ENCODE measurements around the gene VPS37C. TPM values are rescaled to one million over a fixed set of nuclear protein-coding genes. Genes with fewer than 3 reads are reported as not detected.

The VPS37C gene
- total RNA-seq, 1 donor from 2014 or later, result 11.6 TPM

DNA sequence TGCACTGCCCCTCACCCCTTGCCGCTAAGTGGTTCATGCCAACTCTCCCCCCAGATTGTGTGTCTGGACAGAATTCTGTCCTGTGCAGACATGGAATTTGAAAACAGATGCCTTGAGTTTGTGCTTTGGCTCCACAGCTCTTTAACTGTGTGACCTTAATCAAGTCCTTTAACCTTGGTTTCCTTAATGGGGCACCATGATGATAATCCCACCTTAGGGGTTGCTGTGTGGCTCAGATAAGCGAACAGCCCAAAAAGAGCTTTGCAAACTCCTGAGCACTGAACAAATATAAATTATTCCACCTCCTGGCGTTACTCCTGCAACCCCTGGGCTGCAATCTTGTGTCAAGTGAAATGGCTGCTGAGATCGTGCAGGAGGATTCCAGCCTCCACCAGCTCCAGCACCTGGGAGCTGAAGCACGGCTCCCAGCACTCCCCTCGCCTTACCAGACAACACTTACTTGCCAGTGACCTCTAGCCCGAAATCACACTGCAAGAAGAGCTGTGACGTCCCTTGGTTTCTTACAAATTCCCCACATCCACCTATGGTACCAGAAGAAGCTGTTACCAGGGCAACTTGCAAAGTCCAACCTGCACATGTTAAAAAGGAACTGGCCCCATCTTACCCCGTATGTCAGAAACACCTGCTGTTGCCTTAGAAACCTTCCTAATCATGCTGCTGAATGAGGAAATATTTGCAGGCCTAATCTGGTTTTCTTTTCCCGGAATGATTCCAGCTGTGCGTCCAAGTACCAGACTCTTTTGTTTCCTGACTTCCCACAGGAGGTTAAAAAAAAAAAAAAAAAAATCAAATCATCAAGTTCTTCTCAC is 13.2 kb downstream of the VPS37C start:
- H3K4me1 Mint-ChIP-seq (ENCODE audit: low read depth), result no peaks in the 10 kb centered on the region
- H3K9me3 Mint-ChIP-seq, result no peaks in the 10 kb centered on the region
- H3K27me3 Mint-ChIP-seq (ENCODE audit: insufficient read depth), result no peaks in the 10 kb centered on the region
- H3K36me3 Mint-ChIP-seq (ENCODE audit: low read depth), result no peaks in the 10 kb centered on the region
- no peak overlapping the region for H3K27ac Mint-ChIP-seq
- H3K4me3 Mint-ChIP-seq, result no peak overlapping the region
- no peak for DNase-seq (ENCODE audit: low spot score)
- intact Hi-C loops (cut with micrococcal nuclease), result no loop called here

DNA sequence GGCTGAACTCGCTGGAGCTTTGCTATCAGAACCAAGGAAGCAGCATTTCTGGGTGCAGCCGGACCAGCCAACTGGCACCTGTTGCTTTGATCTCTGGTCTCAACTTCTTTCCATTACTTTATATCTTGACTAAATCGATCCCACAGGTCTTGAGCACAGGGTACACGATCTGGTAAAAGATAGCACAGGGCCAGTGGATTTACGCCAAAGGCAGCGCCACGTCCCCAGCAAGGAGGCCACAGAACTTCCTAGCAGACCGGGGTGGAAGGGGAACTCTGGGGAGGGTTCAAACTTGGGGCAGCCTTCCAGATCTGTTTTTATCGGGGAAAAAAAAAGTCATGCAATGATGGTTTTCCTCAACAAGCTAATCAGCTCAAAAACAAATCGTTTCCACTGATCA is 14.0 kb downstream of the VPS37C start:
- H3K4me3 Mint-ChIP-seq, result no peak overlapping the region
- intact Hi-C loops (cut with micrococcal nuclease), result no loop called here
- H3K27ac Mint-ChIP-seq, result peak overlapping the region; percentile 40
- no peaks in the 10 kb centered on the region for H3K27me3 Mint-ChIP-seq (ENCODE audit: insufficient read depth)
- H3K9me3 Mint-ChIP-seq, result no peaks in the 10 kb centered on the region
- DNase-seq (ENCODE audit: low spot score), result no peak
- no peaks in the 10 kb centered on the region for H3K36me3 Mint-ChIP-seq (ENCODE audit: low read depth)
- H3K4me1 Mint-ChIP-seq (ENCODE audit: low read depth), result no peaks in the 10 kb centered on the region

DNA sequence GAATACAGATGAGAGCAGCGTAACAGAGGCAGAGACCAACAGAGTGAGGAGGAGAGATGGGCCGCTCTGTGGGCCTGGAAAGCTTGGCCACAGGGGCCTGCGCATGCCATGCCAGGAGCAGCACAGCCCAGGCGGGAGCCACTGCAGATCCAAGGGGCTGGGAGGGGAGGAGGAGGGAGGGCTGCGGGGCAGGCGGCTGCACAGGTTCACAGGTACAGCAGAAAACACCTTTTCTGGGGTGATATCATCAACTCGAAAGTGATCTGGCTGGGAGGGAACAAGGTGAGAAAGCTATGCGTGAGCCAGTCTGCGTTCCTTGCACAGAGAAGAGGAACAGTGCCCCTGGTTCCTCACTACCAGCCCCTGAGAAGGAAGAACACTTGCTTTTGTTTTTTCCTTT is 14.8 kb downstream of the VPS37C start:
- Mint-ChIP-seq H3K27me3 (ENCODE audit: insufficient read depth) (no peaks in the 10 kb centered on the region), H3K4me1 (ENCODE audit: low read depth) (no peaks in the 10 kb centered on the region), H3K9me3 (no peaks in the 10 kb centered on the region), H3K4me3 (no peak overlapping the region), H3K27ac (no peak overlapping the region), H3K36me3 (ENCODE audit: low read depth) (no peaks in the 10 kb centered on the region)
- no peak for DNase-seq (ENCODE audit: low spot score)
- intact Hi-C loops (cut with micrococcal nuclease), result no loop called here

DNA sequence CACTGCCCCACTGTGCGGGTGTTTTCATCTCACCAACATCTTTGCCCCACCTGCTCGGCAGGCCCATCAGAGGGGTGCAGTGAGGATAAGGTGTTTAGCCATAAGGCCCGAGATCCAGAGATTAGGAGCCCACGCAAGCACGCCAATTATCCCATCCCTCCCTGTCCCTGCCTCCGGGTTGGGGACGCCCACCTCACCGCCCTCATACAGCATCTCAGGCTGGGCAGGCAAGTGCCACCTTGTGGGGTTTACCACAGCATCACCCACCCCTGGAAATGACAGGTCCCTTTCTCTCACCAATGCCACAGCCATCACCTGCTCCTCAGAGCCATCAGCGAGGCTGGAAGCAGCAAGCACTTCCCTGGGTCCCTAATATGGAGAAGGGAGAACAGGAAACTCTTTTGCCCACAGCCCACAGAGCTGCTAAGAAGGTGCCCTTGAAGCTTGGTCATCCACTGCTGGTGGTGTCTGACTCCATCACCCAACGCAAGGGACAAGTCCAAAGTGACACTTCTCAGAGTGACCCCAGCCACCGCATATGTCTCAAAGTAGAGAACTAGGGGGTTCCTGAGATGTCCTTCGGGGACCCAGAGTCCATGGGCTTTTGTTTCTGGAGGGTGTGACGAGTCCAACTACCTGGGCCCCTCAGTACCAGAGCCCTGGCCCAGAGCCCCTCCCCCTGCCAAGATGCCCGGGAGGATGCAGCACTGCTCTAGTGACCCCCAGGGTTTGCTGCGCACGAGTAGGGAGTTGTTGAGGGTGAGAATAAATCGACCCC is 15.8 kb downstream of the VPS37C start:
- H3K4me1 Mint-ChIP-seq (ENCODE audit: low read depth), result no peaks in the 10 kb centered on the region
- no peak overlapping the region for H3K27ac Mint-ChIP-seq
- H3K36me3 Mint-ChIP-seq (ENCODE audit: low read depth), result no peaks in the 10 kb centered on the region
- no peak for DNase-seq (ENCODE audit: low spot score)
- H3K9me3 Mint-ChIP-seq, result no peaks in the 10 kb centered on the region
- H3K27me3 Mint-ChIP-seq (ENCODE audit: insufficient read depth), result no peaks in the 10 kb centered on the region
- intact Hi-C loops (cut with micrococcal nuclease), result no loop called here
- no peak overlapping the region for H3K4me3 Mint-ChIP-seq

DNA sequence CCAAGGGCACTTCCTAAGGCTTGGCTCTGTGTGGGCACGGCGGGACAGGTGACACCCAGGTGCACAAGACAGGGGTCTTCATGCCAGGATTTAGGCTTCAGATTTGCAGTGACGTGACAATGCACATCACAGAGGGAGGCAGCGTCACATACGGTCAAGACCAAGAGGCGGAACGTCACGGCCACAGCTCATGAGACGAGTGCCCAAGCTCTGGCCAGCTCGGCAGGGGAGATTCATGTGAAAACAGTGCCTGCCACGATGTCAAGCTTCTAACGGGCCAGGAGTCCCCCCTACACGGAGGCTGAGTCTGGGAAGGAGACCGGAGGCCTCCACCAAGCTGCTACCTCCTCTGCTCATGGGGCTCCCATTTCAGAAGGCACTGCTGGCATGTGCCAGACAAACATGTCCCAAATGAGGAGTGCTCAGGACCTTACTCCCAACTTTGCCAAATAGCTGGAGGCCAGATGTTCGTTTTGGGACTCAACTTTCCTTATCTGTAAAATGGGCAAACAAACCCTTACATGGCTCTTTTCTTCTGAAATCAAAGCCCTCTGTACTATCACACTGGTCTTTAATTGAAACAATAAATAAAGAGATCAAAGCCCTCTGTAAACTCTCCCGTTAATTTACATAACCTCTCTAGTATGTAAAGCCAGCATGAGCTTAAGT is 16.6 kb downstream of the VPS37C start:
- intact Hi-C loops (cut with micrococcal nuclease), result no loop called here
- no peak for DNase-seq (ENCODE audit: low spot score)
- no peaks in the 10 kb centered on the region for H3K36me3 Mint-ChIP-seq (ENCODE audit: low read depth)
- H3K27me3 Mint-ChIP-seq (ENCODE audit: insufficient read depth), result no peaks in the 10 kb centered on the region
- no peaks in the 10 kb centered on the region for H3K9me3 Mint-ChIP-seq
- no peaks in the 10 kb centered on the region for H3K4me1 Mint-ChIP-seq (ENCODE audit: low read depth)
- no peak overlapping the region for H3K27ac Mint-ChIP-seq
- no peak overlapping the region for H3K4me3 Mint-ChIP-seq

DNA sequence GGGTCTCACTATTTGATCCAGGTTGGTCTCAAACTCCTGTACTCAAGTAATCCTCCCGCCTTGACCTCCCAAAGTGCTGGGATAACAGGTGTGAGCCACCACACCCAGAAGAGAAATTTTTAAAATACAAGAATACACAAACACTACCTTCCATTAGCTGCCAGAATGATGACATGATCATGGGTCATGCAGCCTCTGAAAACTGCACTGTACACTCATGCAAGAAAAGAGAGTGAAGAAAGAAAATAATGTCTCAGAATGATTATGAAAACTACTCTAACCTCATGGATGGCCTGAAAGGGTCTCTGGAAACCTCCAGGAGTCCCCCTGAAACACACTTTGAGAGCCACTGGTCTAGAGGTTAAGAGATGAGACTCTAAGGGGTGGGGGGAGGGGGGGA is 18.8 kb downstream of the VPS37C start:
- Mint-ChIP-seq H3K27me3 (ENCODE audit: insufficient read depth) (no peaks in the 10 kb centered on the region), H3K9me3 (no peaks in the 10 kb centered on the region), H3K36me3 (ENCODE audit: low read depth) (no peaks in the 10 kb centered on the region), H3K4me3 (no peak overlapping the region), H3K27ac (no peak overlapping the region), H3K4me1 (ENCODE audit: low read depth) (no peaks in the 10 kb centered on the region)
- DNase-seq (ENCODE audit: low spot score), result no peak
- intact Hi-C loops (cut with micrococcal nuclease), result no loop called here

DNA sequence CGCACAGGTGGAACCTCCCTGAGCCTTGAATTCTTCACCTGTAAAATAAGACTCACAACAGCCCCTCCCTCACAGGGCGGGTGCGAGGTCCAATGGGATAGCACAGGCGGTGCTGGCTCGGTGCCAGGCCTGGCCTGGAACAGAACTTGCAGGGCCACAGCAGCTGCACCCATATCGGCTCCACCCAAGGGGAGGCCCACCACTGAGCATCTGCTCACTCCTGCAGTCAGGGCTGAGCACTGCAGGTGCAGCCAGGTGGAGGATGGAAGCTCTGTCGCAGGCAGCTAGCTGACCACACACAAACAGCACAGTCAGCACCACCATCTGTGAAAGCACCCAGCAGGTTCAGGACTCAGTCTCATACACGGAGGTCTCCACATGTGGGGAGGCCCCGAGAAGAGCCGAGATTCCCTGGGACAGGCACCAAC is 19.6 kb downstream of the VPS37C start:
- peaks cover 5% of the 10 kb centered on the region for H3K36me3 Mint-ChIP-seq (ENCODE audit: low read depth)
- no peak overlapping the region for H3K27ac Mint-ChIP-seq
- no peak overlapping the region for H3K4me3 Mint-ChIP-seq
- intact Hi-C loops (cut with micrococcal nuclease), result no loop called here
- DNase-seq (ENCODE audit: low spot score), result no peak
- H3K9me3 Mint-ChIP-seq, result no peaks in the 10 kb centered on the region
- no peaks in the 10 kb centered on the region for H3K4me1 Mint-ChIP-seq (ENCODE audit: low read depth)
- H3K27me3 Mint-ChIP-seq (ENCODE audit: insufficient read depth), result no peaks in the 10 kb centered on the region

DNA sequence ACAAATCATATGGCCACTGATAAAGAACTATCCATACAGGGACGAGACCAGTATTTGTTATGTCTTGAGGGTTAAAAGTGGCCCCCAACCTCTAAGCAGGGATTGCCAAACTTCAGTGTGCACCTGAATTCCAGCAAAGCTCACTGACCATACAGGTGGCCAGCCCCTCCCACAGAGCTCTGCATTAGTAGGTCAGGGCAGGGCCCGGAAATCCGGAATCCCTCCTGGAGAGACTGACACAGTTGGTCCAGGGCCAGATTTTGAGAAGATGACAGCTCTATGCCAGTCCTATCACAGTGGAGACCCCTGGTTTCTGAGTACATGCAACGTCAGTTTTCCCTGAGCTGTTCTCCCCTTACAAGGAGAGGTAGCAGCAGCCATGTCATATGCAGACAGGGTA is 20.8 kb downstream of the VPS37C start:
- intact Hi-C loops (cut with micrococcal nuclease), result no loop called here
- H3K27me3 Mint-ChIP-seq (ENCODE audit: insufficient read depth), result no peaks in the 10 kb centered on the region
- no peak overlapping the region for H3K27ac Mint-ChIP-seq
- no peaks in the 10 kb centered on the region for H3K4me1 Mint-ChIP-seq (ENCODE audit: low read depth)
- peaks cover 7% of the 10 kb centered on the region for H3K36me3 Mint-ChIP-seq (ENCODE audit: low read depth)
- DNase-seq (ENCODE audit: low spot score), result no peak
- no peaks in the 10 kb centered on the region for H3K9me3 Mint-ChIP-seq
- H3K4me3 Mint-ChIP-seq, result no peak overlapping the region

DNA sequence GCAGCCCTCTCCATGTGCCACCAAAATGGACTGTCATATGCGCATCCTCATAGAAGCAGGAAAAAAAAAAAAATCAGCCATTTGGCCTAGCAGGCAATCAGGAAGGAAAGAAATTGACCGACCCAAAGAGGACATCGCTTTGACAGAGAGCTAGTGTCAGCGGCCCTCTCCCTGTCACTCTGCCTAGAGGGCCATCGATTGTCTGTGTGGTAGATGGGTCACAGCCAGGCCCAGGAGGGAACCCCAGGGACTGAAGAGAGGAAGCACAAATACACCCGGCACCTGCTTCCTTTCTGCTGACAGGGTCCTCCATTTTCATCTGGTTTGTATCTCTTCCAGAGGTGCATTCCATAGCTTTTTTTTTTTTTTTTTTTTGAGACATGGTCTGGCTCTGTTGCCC is 21.8 kb downstream of the VPS37C start:
- intact Hi-C loops (cut with micrococcal nuclease), result no loop called here

DNA sequence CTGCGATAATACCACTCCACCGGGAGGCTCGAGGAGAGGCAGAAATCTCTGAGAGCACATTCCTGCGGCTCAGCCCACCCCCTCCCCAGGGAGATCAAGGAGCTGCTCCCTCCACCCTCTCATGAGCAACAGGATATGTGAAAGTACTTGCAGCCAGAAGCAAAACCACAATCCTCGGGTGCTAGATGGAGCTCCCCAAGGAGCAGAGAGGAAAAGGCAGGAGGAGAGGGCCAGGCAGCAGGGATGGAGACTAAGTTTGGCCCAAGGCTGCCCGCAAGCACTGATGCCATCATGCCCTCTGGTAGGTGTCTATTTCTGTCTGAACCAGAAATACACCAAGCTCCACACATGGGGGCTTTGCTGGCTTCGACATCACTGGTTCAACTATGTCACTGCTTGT is 22.3 kb downstream of the VPS37C start:
- DNase-seq (ENCODE audit: low spot score), result no peak
- no peaks in the 10 kb centered on the region for H3K4me1 Mint-ChIP-seq (ENCODE audit: low read depth)
- intact Hi-C loops (cut with micrococcal nuclease), result no loop called here
- no peaks in the 10 kb centered on the region for H3K27me3 Mint-ChIP-seq (ENCODE audit: insufficient read depth)
- no peak overlapping the region for H3K4me3 Mint-ChIP-seq
- peaks cover 7% of the 10 kb centered on the region for H3K36me3 Mint-ChIP-seq (ENCODE audit: low read depth)
- no peaks in the 10 kb centered on the region for H3K9me3 Mint-ChIP-seq
- no peak overlapping the region for H3K27ac Mint-ChIP-seq

More for the DNA sequence above, 21.8 kb downstream of the VPS37C start:
- DNase-seq (ENCODE audit: low spot score), result no peak
- Mint-ChIP-seq H3K36me3 (ENCODE audit: low read depth) (peaks cover 7% of the 10 kb centered on the region), H3K27ac (no peak overlapping the region), H3K27me3 (ENCODE audit: insufficient read depth) (no peaks in the 10 kb centered on the region), H3K4me3 (no peak overlapping the region), H3K9me3 (no peaks in the 10 kb centered on the region), H3K4me1 (ENCODE audit: low read depth) (no peaks in the 10 kb centered on the region)

DNA sequence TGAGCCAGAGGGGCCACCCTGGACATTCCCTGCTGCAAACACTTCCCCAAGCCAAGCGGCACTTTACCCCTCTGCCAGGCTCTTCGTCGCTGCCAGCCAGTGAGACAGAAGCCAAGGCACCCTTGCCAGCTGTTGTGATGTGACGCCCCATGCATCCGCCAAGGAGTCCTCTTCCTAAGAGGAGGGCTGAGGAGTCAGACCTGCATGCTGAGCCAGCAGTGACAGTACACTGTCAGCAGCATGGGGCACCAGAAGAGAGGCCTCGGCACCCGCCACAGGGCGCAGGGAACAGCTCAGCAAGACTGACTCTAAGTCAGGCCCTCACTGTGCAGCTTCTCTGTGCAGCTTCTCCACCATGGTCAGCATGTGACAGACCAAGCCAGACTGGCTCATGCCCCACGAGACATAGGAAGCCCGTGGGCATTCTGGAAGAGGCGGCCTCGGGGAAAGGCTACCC is 26.4 kb downstream of the VPS37C start:
- no peak for DNase-seq (ENCODE audit: low spot score)
- peaks cover 7% of the 10 kb centered on the region for H3K36me3 Mint-ChIP-seq (ENCODE audit: low read depth)
- peaks cover 5% of the 10 kb centered on the region for H3K4me1 Mint-ChIP-seq (ENCODE audit: low read depth)
- H3K9me3 Mint-ChIP-seq, result no peaks in the 10 kb centered on the region
- intact Hi-C loops (cut with micrococcal nuclease), result no loop called here
- no peak overlapping the region for H3K27ac Mint-ChIP-seq
- no peak overlapping the region for H3K4me3 Mint-ChIP-seq
- H3K27me3 Mint-ChIP-seq (ENCODE audit: insufficient read depth), result no peaks in the 10 kb centered on the region

DNA sequence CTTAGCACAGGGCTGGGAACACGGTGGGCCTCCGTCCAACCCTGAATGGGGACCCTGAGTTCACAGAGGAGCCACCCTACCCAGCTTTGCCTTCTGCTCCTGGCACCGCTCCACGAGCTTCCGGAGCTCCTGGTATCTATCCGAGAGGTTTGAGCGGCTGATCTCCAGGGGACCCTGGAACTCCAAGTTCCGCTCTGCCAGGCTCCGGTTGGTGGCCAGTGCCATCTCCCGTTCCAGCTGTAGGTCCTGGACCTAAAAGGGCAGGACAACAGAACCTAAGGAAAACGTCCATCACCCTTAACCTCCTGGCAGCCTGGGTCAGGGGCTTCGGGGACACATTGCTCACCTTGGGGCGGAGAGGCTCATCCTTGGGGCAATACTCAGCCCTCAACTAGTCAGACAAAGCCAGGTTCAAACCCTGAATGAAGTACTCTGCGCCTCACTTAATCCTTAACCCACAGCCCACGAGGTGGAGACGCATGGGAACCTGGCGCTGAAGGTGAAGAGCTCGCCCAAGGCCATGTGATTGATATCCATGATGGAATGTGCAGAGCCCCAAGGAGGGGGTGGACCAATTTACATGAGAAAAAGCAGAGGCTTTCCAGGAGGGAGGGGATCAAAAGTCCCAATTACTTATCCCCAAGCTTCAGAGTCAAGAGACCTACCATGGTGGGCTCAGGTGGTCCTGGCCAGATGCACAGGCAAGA is 27.1 kb downstream of the VPS37C start:
- H3K4me1 Mint-ChIP-seq (ENCODE audit: low read depth), result peaks cover 10% of the 10 kb centered on the region
- DNase-seq (ENCODE audit: low spot score), result no peak
- H3K36me3 Mint-ChIP-seq (ENCODE audit: low read depth), result peaks cover 8% of the 10 kb centered on the region
- H3K27ac Mint-ChIP-seq, result no peak overlapping the region
- intact Hi-C loops (cut with micrococcal nuclease), result no loop called here
- no peaks in the 10 kb centered on the region for H3K27me3 Mint-ChIP-seq (ENCODE audit: insufficient read depth)
- no peaks in the 10 kb centered on the region for H3K9me3 Mint-ChIP-seq
- no peak overlapping the region for H3K4me3 Mint-ChIP-seq
